ENCODE measurements around the gene ATP8B4.

DNA sequence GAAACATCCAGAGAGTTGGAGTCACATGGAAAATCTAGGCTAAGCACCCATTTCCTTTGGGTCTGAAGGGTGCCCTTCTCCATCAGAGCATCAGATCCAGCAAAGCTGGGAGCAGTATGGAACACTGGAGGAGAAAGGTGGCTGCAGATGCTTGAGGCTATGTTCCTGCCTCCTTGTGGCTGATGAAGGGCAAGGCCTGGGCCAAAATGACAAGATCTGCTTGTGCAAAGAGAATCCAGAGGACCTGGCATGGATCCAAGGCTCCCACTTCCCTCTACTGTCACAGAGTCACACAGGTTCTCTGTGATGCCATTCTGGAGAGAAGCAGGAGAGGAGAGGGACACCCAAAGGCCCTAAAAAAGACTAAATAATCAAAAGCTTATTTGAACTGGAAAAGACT lies 9.2 kb upstream of the ATP8B4 start:
- TF ChIP-seq ZNF8 (CRISPR knock-in tag; IDR thresholded peaks at IDR 0.05) (no peak), ZNF70 (CRISPR knock-in tag; IDR thresholded peaks at IDR 0.05) (no peak), CSDC2 (CRISPR knock-in tag; IDR thresholded peaks at IDR 0.05) (no peak), ESRRG (CRISPR knock-in tag; IDR thresholded peaks at IDR 0.05) (no peak), ISL1 (CRISPR knock-in tag; IDR thresholded peaks at IDR 0.05) (no peak), PPARA (CRISPR knock-in tag; IDR thresholded peaks at IDR 0.05; ENCODE audit: borderline replicate concordance) (no peak), ARNTL (CRISPR knock-in tag; IDR thresholded peaks at IDR 0.05; ENCODE audit: borderline replicate concordance, low read depth) (no peak), PATZ1 (CRISPR knock-in tag; IDR thresholded peaks at IDR 0.05; ENCODE audit: borderline replicate concordance) (no peak)
- TF ChIP-seq, protein P1, sequence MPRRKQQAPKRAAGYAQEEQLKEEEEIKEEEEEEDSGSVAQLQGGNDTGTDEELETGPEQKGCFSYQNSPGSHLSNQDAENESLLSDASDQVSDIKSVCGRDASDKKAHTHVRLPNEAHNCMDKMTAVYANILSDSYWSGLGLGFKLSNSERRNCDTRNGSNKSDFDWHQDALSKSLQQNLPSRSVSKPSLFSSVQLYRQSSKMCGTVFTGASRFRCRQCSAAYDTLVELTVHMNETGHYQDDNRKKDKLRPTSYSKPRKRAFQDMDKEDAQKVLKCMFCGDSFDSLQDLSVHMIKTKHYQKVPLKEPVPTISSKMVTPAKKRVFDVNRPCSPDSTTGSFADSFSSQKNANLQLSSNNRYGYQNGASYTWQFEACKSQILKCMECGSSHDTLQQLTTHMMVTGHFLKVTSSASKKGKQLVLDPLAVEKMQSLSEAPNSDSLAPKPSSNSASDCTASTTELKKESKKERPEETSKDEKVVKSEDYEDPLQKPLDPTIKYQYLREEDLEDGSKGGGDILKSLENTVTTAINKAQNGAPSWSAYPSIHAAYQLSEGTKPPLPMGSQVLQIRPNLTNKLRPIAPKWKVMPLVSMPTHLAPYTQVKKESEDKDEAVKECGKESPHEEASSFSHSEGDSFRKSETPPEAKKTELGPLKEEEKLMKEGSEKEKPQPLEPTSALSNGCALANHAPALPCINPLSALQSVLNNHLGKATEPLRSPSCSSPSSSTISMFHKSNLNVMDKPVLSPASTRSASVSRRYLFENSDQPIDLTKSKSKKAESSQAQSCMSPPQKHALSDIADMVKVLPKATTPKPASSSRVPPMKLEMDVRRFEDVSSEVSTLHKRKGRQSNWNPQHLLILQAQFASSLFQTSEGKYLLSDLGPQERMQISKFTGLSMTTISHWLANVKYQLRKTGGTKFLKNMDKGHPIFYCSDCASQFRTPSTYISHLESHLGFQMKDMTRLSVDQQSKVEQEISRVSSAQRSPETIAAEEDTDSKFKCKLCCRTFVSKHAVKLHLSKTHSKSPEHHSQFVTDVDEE (CRISPR knock-in tag; IDR thresholded peaks at IDR 0.05), result no peak
